Measurements from ENCODE around the gene IL1R1.

- no peak for TF ChIP-seq POLR2AphosphoS5 (IDR thresholded peaks at IDR 0.05)
- no peak for TF ChIP-seq CTCF (IDR thresholded peaks at IDR 0.05 in 8 of 11, conservative IDR thresholded peaks at IDR 0.05 in 3 of 11)
These were observed 86.7 kb downstream of the IL1R1 start for GRCh38 chr2:102229141-102229769.

Data from spleen (tissue), 7 donors.